ENCODE data around the gene GAL3ST1.

GAL3ST1 gene

GRCh38 chr22:30574997-30575671, 669 bp upstream of the GAL3ST1 start:
- Histone ChIP-seq H3K27me3 (ENCODE audit: insufficient read depth, low read length, poor library complexity) (no peaks in the 10 kb centered on the region), H3K18ac (ENCODE audit: low read length) (no peak overlapping the region), H3K27ac (ENCODE audit: low read depth, low read length) (no peak overlapping the region), H3K56ac (ENCODE audit: low read length) (no peak overlapping the region), H4K8ac (ENCODE audit: low read depth, low read length) (no peak overlapping the region), H3K79me2 (ENCODE audit: control insufficient read depth, insufficient read depth, low read length) (no peaks in the 10 kb centered on the region), H3K9ac (ENCODE audit: low read length) (no peak overlapping the region), H3K36me3 (ENCODE audit: control insufficient read depth, insufficient read depth, low read length) (peaks cover 8% of the 10 kb centered on the region), H4K5ac (ENCODE audit: low read length) (no peak overlapping the region), H3K79me1 (ENCODE audit: low read length) (no peaks in the 10 kb centered on the region), H3K23ac (ENCODE audit: low read length) (no peak overlapping the region), H3K4ac (ENCODE audit: low read depth, low read length) (no peak overlapping the region), H3K4me1 (ENCODE audit: control insufficient read depth, low read depth, low read length) (no peaks in the 10 kb centered on the region), H2BK15ac (replicated peaks; ENCODE audit: low read depth) (no peak overlapping the region), H3K4me3 (ENCODE audit: low read length) (no peak overlapping the region), H2AK5ac (ENCODE audit: low read length) (no peak overlapping the region), H2BK120ac (ENCODE audit: low read depth, low read length) (no peak overlapping the region), H3K4me2 (ENCODE audit: low read length) (no peak overlapping the region), H2BK5ac (ENCODE audit: low read length) (no peak overlapping the region)
- DNase-seq, result peak; percentile 54
- WGBS (ENCODE audit: extremely low coverage, insufficient coverage, low lambda C conversion rate), result no CpG with 5 or more reads among the region's 12 CpGs

- H2BK5ac ChIP-seq (ENCODE audit: low read length), result no peak overlapping the region
- no peak for DNase-seq
Observed at GRCh38 chr22:30573594-30574094, 821 bp downstream of the GAL3ST1 start.

GRCh38 chr22:30572840-30573593, 1.4 kb downstream of the GAL3ST1 start:
- H3K79me1 ChIP-seq (ENCODE audit: low read length), result no peaks in the 10 kb centered on the region
- H3K36me3 ChIP-seq (ENCODE audit: control insufficient read depth, insufficient read depth, low read length), result peaks cover 6% of the 10 kb centered on the region
- H3K79me2 ChIP-seq (ENCODE audit: control insufficient read depth, insufficient read depth, low read length), result no peaks in the 10 kb centered on the region
- DNase-seq, result no peak
- no peak overlapping the region for H2BK5ac ChIP-seq (ENCODE audit: low read length)
- H3K4me3 ChIP-seq (ENCODE audit: low read length), result no peak overlapping the region
- no peak overlapping the region for H4K8ac ChIP-seq (ENCODE audit: low read depth, low read length)
- no peak overlapping the region for H3K23ac ChIP-seq (ENCODE audit: low read length)
- H3K9ac ChIP-seq (ENCODE audit: low read length), result no peak overlapping the region
- H2AK5ac ChIP-seq (ENCODE audit: low read length), result no peak overlapping the region
- no peak overlapping the region for H4K5ac ChIP-seq (ENCODE audit: low read length)
- WGBS (ENCODE audit: extremely low coverage, insufficient coverage, low lambda C conversion rate), result no CpG with 5 or more reads among the region's 12 CpGs
- no peak overlapping the region for H3K18ac ChIP-seq (ENCODE audit: low read length)
- no peak overlapping the region for H2BK15ac ChIP-seq (replicated peaks; ENCODE audit: low read depth)
- H3K27me3 ChIP-seq (ENCODE audit: insufficient read depth, low read length, poor library complexity), result no peaks in the 10 kb centered on the region
- H2BK120ac ChIP-seq (ENCODE audit: low read depth, low read length), result no peak overlapping the region
- no peak overlapping the region for H3K4ac ChIP-seq (ENCODE audit: low read depth, low read length)
- no peak overlapping the region for H3K27ac ChIP-seq (ENCODE audit: low read depth, low read length)
- no peak overlapping the region for H3K4me2 ChIP-seq (ENCODE audit: low read length)
- no peak overlapping the region for H3K56ac ChIP-seq (ENCODE audit: low read length)
- no peaks in the 10 kb centered on the region for H3K4me1 ChIP-seq (ENCODE audit: control insufficient read depth, low read depth, low read length)

More at GRCh38 chr22:30573594-30574094, 821 bp downstream of the GAL3ST1 start:
- Histone ChIP-seq H3K27ac (ENCODE audit: low read depth, low read length) (no peak overlapping the region), H4K5ac (ENCODE audit: low read length) (no peak overlapping the region), H2BK15ac (replicated peaks; ENCODE audit: low read depth) (no peak overlapping the region), H3K23ac (ENCODE audit: low read length) (no peak overlapping the region), H3K4me1 (ENCODE audit: control insufficient read depth, low read depth, low read length) (no peaks in the 10 kb centered on the region), H3K27me3 (ENCODE audit: insufficient read depth, low read length, poor library complexity) (no peaks in the 10 kb centered on the region), H3K9ac (ENCODE audit: low read length) (peak overlapping the region; percentile 72), H3K79me1 (ENCODE audit: low read length) (no peaks in the 10 kb centered on the region), H3K4ac (ENCODE audit: low read depth, low read length) (no peak overlapping the region), H4K8ac (ENCODE audit: low read depth, low read length) (no peak overlapping the region), H3K4me2 (ENCODE audit: low read length) (no peak overlapping the region), H3K56ac (ENCODE audit: low read length) (peak overlapping the region; percentile 84), H2BK120ac (ENCODE audit: low read depth, low read length) (no peak overlapping the region), H3K36me3 (ENCODE audit: control insufficient read depth, insufficient read depth, low read length) (peaks cover 8% of the 10 kb centered on the region), H3K18ac (ENCODE audit: low read length) (no peak overlapping the region), H3K79me2 (ENCODE audit: control insufficient read depth, insufficient read depth, low read length) (no peaks in the 10 kb centered on the region), H3K4me3 (ENCODE audit: low read length) (no peak overlapping the region), H2AK5ac (ENCODE audit: low read length) (no peak overlapping the region)
- no CpG with 5 or more reads among the region's 7 CpGs for WGBS (ENCODE audit: extremely low coverage, insufficient coverage, low lambda C conversion rate)

DNA sequence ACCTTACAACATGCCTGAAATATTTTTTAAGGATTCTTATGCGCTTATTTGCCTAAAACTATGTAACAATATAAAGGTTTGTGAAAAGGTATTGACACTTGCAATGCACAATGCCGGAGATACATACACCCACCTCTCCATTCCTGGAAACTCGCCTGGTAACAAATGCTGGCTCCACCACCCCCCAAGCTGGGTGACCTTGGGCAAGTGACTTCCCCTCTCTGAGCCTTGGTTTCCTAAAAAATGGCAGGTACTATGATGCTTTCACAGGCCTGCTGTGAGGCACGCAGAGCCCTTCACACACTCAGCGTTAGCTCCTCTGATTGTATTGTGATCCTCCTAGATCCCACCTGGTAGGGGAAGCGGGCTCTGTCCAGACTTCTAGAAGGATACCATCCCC, 2.3 kb downstream of the GAL3ST1 start:
- DNase-seq, result no peak
- Histone ChIP-seq H3K79me1 (ENCODE audit: low read length) (no peaks in the 10 kb centered on the region), H3K4me1 (ENCODE audit: control insufficient read depth, low read depth, low read length) (no peaks in the 10 kb centered on the region), H4K5ac (ENCODE audit: low read length) (no peak overlapping the region), H3K56ac (ENCODE audit: low read length) (no peak overlapping the region), H3K4me2 (ENCODE audit: low read length) (no peak overlapping the region), H3K23ac (ENCODE audit: low read length) (no peak overlapping the region), H3K79me2 (ENCODE audit: control insufficient read depth, insufficient read depth, low read length) (no peaks in the 10 kb centered on the region), H3K4ac (ENCODE audit: low read depth, low read length) (no peak overlapping the region), H2BK15ac (replicated peaks; ENCODE audit: low read depth) (no peak overlapping the region), H3K4me3 (ENCODE audit: low read length) (no peak overlapping the region), H2BK120ac (ENCODE audit: low read depth, low read length) (no peak overlapping the region), H3K36me3 (ENCODE audit: control insufficient read depth, insufficient read depth, low read length) (peaks cover 6% of the 10 kb centered on the region), H3K27ac (ENCODE audit: low read depth, low read length) (no peak overlapping the region), H4K8ac (ENCODE audit: low read depth, low read length) (no peak overlapping the region), H2BK5ac (ENCODE audit: low read length) (no peak overlapping the region), H3K9ac (ENCODE audit: low read length) (no peak overlapping the region), H3K27me3 (ENCODE audit: insufficient read depth, low read length, poor library complexity) (no peaks in the 10 kb centered on the region), H2AK5ac (ENCODE audit: low read length) (no peak overlapping the region), H3K18ac (ENCODE audit: low read length) (no peak overlapping the region)
- no CpG with 5 or more reads among the region's 6 CpGs for WGBS (ENCODE audit: extremely low coverage, insufficient coverage, low lambda C conversion rate)

DNA sequence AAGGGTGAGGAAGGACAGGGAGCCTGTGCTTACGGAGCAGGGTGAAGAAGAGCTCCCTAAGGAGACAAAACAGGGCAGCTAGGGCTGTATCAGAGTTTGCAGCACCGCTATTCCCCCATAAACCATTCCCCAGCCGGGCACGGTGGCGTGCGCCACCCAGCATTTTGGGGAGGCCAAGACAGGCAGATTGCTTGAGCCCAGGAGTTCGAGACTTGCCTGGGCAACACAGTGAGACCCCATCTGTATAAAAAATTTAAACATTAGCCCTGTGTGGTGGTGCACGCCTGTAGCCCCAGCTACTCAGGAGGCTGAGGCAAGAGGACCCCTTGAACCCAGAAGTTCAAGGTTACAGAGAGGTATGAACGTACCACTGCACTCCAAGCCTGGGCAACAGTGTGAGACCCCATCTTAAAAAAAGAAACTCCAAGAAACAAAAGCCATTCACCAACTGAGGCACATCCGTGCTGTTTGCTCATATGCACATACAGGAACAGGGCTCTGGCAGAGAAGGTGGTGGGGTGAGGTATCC, 4.7 kb downstream of the GAL3ST1 start:
- Histone ChIP-seq H2AK5ac (ENCODE audit: low read length) (no peak overlapping the region), H2BK15ac (replicated peaks; ENCODE audit: low read depth) (no peak overlapping the region), H4K5ac (ENCODE audit: low read length) (no peak overlapping the region), H3K36me3 (ENCODE audit: control insufficient read depth, insufficient read depth, low read length) (no peaks in the 10 kb centered on the region), H3K4me2 (ENCODE audit: low read length) (no peak overlapping the region), H3K27ac (ENCODE audit: low read depth, low read length) (no peak overlapping the region), H3K4me3 (ENCODE audit: low read length) (no peak overlapping the region), H4K8ac (ENCODE audit: low read depth, low read length) (no peak overlapping the region), H2BK120ac (ENCODE audit: low read depth, low read length) (no peak overlapping the region), H2BK5ac (ENCODE audit: low read length) (no peak overlapping the region), H3K9ac (ENCODE audit: low read length) (no peak overlapping the region), H3K18ac (ENCODE audit: low read length) (no peak overlapping the region), H3K23ac (ENCODE audit: low read length) (no peak overlapping the region), H3K4ac (ENCODE audit: low read depth, low read length) (no peak overlapping the region), H3K79me2 (ENCODE audit: control insufficient read depth, insufficient read depth, low read length) (no peaks in the 10 kb centered on the region), H3K79me1 (ENCODE audit: low read length) (no peaks in the 10 kb centered on the region), H3K27me3 (ENCODE audit: insufficient read depth, low read length, poor library complexity) (no peaks in the 10 kb centered on the region), H3K4me1 (ENCODE audit: control insufficient read depth, low read depth, low read length) (no peaks in the 10 kb centered on the region), H3K56ac (ENCODE audit: low read length) (no peak overlapping the region)
- DNase-seq, result no peak
- WGBS (ENCODE audit: extremely low coverage, insufficient coverage, low lambda C conversion rate), result no CpG with 5 or more reads among the region's 10 CpGs

Measured in mesendoderm (in vitro differentiated cells).